KMS-11 (cell line): ENCODE measurements around the gene NR2E1.

Experiments used
- H2AFZ ChIP-seq: fragments of 200-600 bp; sonication (generic); 2 replicates; pipeline ENCODE4 v1.6.1; 2016; ENCODE audit warnings: antibody characterized with exemption, mixed run types, low read depth
- H3K27ac ChIP-seq: fragments of 200-600 bp; sonication (generic); 2 replicates; pipeline ENCODE4 v1.6.1; 2016; ENCODE audit warnings: mild to moderate bottlenecking, mixed run types
- H3K27me3 ChIP-seq: fragments of 200-600 bp; sonication (generic); 2 replicates; pipeline ENCODE4 v1.6.1; 2017; ENCODE audit warnings: mild to moderate bottlenecking, low read depth, mixed run types, moderate library complexity; ENCODE audit not compliant: insufficient read depth
- H3K36me3 ChIP-seq: fragments of 200-600 bp; sonication (generic); 2 replicates; pipeline ENCODE4 v1.6.1; 2017; ENCODE audit warnings: mild to moderate bottlenecking, mixed run types; ENCODE audit not compliant: insufficient read depth
- H3K4me1 ChIP-seq: fragments of 200-600 bp; sonication (generic); 2 replicates; pipeline ENCODE4 v1.6.1; 2016; ENCODE audit warnings: mild to moderate bottlenecking, low read depth, mixed run types; ENCODE audit not compliant: poor library complexity, severe bottlenecking
- H3K4me2 ChIP-seq: fragments of 200-600 bp; sonication (generic); 2 replicates; pipeline ENCODE4 v1.7.0; 2016; ENCODE audit warnings: mild to moderate bottlenecking, mixed run types
- H3K4me3 ChIP-seq: fragments of 200-600 bp; sonication (generic); IDR thresholded peaks from 2 replicates; pipeline ENCODE4 v1.6.1; 2017; ENCODE audit warnings: low read depth, low read length, mixed read lengths; ENCODE audit not compliant: insufficient read depth
- H3K79me2 ChIP-seq: fragments of 200-600 bp; sonication (generic); 2 replicates; pipeline ENCODE4 v1.6.1; 2016; ENCODE audit warnings: low read depth, mixed run types; ENCODE audit not compliant: insufficient read depth
- H3K9ac ChIP-seq: fragments of 200-600 bp; sonication (generic); 2 replicates; pipeline ENCODE4 v1.6.1; 2016; ENCODE audit warnings: mild to moderate bottlenecking, mixed run types
- H4K20me1 ChIP-seq: fragments of 200-600 bp; sonication (generic); 2 replicates; pipeline ENCODE4 v1.6.1; 2016; ENCODE audit warnings: mild to moderate bottlenecking, mixed run types; ENCODE audit not compliant: insufficient read depth
- CTCF ChIP-seq: fragments of 200-600 bp; sonication (generic); conservative IDR thresholded peaks from 2 replicates; pipeline ENCODE4 v1.6.1; 2017; ENCODE audit warnings: low read depth, mild to moderate bottlenecking, antibody characterized with exemption, low read length, moderate library complexity, mixed read lengths

NR2E1 gene

GRCh38 chr6:108194503-108194902, 28.7 kb downstream of the NR2E1 start:
- TF ChIP-seq CTCF, result no peak
- H3K4me1 ChIP-seq, result no peaks in the 10 kb centered on the region
- H3K27ac ChIP-seq, result no peak overlapping the region
- H3K36me3 ChIP-seq, result no peaks in the 10 kb centered on the region
- H2AFZ ChIP-seq, result no peak overlapping the region
- no peaks in the 10 kb centered on the region for H3K27me3 ChIP-seq
- no peaks in the 10 kb centered on the region for H3K79me2 ChIP-seq
- no peak overlapping the region for H3K4me3 ChIP-seq
- H3K9ac ChIP-seq, result no peak overlapping the region
- H3K4me2 ChIP-seq, result no peak overlapping the region
- no peaks in the 10 kb centered on the region for H4K20me1 ChIP-seq

- no peak overlapping the region for H2AFZ ChIP-seq
- H3K4me2 ChIP-seq, result no peak overlapping the region
- no peak overlapping the region for H3K27ac ChIP-seq
- no peaks in the 10 kb centered on the region for H3K36me3 ChIP-seq
- no peaks in the 10 kb centered on the region for H3K4me1 ChIP-seq
- H3K27me3 ChIP-seq, result no peaks in the 10 kb centered on the region
- TF ChIP-seq CTCF, result no peak
- H3K4me3 ChIP-seq, result no peak overlapping the region
- H3K79me2 ChIP-seq, result no peaks in the 10 kb centered on the region
- H4K20me1 ChIP-seq, result no peaks in the 10 kb centered on the region
- H3K9ac ChIP-seq, result no peak overlapping the region
Measured at GRCh38 chr6:108195209-108195608, 29.4 kb downstream of the NR2E1 start.

DNA sequence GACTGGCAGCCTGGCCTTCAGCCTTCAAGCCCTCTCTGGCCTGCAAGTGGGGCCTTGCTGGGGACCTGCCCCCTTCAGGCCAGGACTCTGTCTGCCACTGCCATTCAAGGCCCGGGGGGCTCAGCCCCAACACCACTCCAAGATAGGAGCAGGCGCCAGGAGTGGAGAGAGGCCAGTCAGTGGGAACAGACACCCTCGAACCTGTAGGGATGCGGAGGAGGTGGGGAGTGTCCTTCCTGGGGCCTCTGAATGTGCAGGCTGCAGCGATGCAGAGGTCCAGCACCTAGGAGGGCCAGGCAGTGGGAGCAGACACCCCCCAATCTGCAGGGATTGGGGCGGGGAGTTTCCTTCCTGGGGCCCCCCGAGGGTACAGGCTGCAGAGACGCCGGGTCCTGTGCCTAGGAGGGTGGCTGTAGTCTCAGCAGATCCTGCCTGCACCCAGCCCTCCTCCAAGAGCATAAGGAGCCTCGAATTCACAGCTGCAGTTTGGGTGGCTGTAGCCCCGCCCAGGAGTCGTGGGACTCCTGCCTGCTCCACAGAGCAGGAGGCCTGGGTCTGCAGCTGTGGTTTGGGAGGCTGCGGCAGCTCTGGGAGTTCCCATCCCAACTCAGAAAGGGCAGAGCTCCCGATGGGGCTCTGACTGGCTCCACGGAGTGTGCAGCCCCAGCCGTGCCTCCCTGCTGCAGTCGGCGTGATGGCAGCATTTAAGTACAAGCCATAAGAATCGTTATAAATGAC, 33.1 kb downstream of the NR2E1 start:
- H4K20me1 ChIP-seq, result no peaks in the 10 kb centered on the region
- H3K79me2 ChIP-seq, result no peaks in the 10 kb centered on the region
- H3K9ac ChIP-seq, result no peak overlapping the region
- H2AFZ ChIP-seq, result no peak overlapping the region
- no peaks in the 10 kb centered on the region for H3K27me3 ChIP-seq
- no peak for TF ChIP-seq CTCF
- H3K4me3 ChIP-seq, result no peak overlapping the region
- H3K27ac ChIP-seq, result no peak overlapping the region
- no peaks in the 10 kb centered on the region for H3K36me3 ChIP-seq
- H3K4me1 ChIP-seq, result no peaks in the 10 kb centered on the region
- no peak overlapping the region for H3K4me2 ChIP-seq

DNA sequence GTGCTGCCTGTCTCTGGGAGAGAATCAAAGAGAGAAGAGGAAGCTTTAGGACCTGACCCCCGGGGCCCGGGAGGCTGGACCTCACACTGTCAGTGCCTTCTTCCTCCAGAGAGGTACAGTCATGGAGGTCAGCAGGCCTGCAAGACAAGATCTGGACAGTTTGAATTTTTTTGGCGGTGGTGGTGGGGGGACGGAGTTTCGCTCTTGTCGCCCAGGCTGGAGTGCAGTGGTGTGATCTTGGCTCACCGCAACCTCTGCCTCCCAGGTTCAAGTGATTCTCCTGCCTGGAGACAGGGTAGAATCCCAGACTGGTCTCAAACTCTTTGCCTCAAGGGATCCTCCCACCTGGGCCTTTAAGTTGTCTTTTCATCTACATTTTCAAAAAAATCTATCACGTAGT, 34.4 kb downstream of the NR2E1 start:
- H3K4me2 ChIP-seq, result no peak overlapping the region
- TF ChIP-seq CTCF, result no peak

More for the DNA sequence above, 34.4 kb downstream of the NR2E1 start:
- Histone ChIP-seq H3K79me2 (no peaks in the 10 kb centered on the region), H3K27me3 (no peaks in the 10 kb centered on the region), H3K36me3 (no peaks in the 10 kb centered on the region), H3K27ac (no peak overlapping the region), H2AFZ (no peak overlapping the region), H3K9ac (no peak overlapping the region), H3K4me3 (no peak overlapping the region), H4K20me1 (no peaks in the 10 kb centered on the region), H3K4me1 (no peaks in the 10 kb centered on the region)
